Right cardiac atrium (tissue), 5 donors: Measurements from ENCODE around the gene CCDC81. TPM values are rescaled to one million over a fixed set of nuclear protein-coding genes. Genes with fewer than 3 reads are reported as not detected.
"Not testable (repeated sequence)": the region's sequence is repeated elsewhere in the genome, so short reads cannot be mapped to it uniquely, and the experiment has no call there.

Source experiments
- ATAC-seq, 2 donors: fragments of 200-7000 bp; cut with Tn5 transposase; one replicate each; pipeline versions ENCODE4 v1.8.0 to v1.9.1; 2020; ENCODE audit warnings: moderate library complexity in 2 of 2, mild to moderate bottlenecking in 1 of 2
- DNase-seq, 3 donors: peaks; one replicate each; pipeline ENCODE4 v3.0.0-alpha.2; 2020
- H3K27ac ChIP-seq: one replicate; pipeline ENCODE4 v1.5.1; 2013; ENCODE audit warnings: mild to moderate bottlenecking, low read length, control low read depth, moderate library complexity
- H3K27me3 ChIP-seq: one replicate; pipeline ENCODE4 v1.6.1; 2013; ENCODE audit not compliant: control insufficient read depth, insufficient read depth
- H3K4me1 ChIP-seq: one replicate; pipeline ENCODE4 v1.6.1; 2013; ENCODE audit warnings: low read length; ENCODE audit not compliant: control insufficient read depth, insufficient read depth
- H3K4me3 ChIP-seq: one replicate; pipeline ENCODE4 v1.5.1; 2013; ENCODE audit warnings: low read length, control low read depth
- H3K9me3 ChIP-seq: one replicate; pipeline ENCODE4 v1.6.1; 2013; ENCODE audit warnings: low read length; ENCODE audit not compliant: control insufficient read depth
- WGBS: extraction: QIAGEN DNeasy Blood & Tissue Kit; methylation state at CpG from one replicate; pipeline ENCODE4 v1.1.7; 2013; 5-methylcytosine and 5-hydroxymethylcytosine counted together
- intact Hi-C, 4 donors: fragments of 100-400 bp; cut with DNase I; formaldehyde crosslinking; loops; one replicate each; pipeline versions ENCODE4 v1.11.0 to v1.14.0; 2022 to 2023
- polyA plus RNA-seq: library from polyadenylated mRNA; stranded (reverse); fragments of 200-250 nt; gene quantifications from one replicate; pipeline ENCODE4 v1.2.3, GENCODE V29; 2013
- total RNA-seq, 4 donors: library from RNA; stranded (reverse); fragmentation: NEBNext Ultra II Directional; extraction: Animal tissue kit (Norgen Biotek cat#: 25700); gene quantifications; one replicate each; pipeline ENCODE4 v1.2.1, GENCODE V29; 2021
- donor health status: healthy with polysubstance abuse.
- donor health status: DM: no; HTN: yes; CAD: no.
- donor health status: DM: no; HTN: no; CAD: no.
- donor health status: DM: no; HTN: yes; CAD: no; lungs with severe emphysema.
- donor health status: DM: yes; HTN: yes; CAD: no.

CCDC81 gene
- total and polyA plus RNA-seq, 5 donors: 0.29 to 0.70 (median 0.31) TPM

DNA sequence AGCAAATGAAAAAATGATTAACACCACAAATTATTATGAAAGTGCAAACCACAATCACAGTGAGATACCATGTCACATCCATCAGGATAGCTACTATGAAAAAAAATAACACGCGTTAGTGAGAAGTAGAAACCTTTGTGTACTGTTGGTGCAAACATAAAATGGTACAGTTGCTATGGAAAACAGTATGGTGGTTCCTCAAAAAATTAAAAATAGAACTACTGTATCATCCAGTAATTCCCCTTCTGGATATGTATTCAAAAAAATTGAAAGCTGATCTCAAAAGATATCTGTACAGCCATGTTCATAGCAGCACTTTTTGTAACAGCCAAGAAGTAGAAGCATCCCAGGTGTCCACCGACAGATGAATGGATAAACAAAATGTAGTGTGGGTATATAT is 43.4 kb downstream of the CCDC81 start:
- DNase-seq: no peak
- Histone ChIP-seq H3K27ac (no peak overlapping the region), H3K27me3 (no peaks in the 10 kb centered on the region), H3K4me3 (no peak overlapping the region), H3K4me1 (no peaks in the 10 kb centered on the region), H3K9me3 (no peaks in the 10 kb centered on the region)
- no peak for ATAC-seq
- 90% methylated on average over 3 of the region's 3 CpGs for WGBS
- intact Hi-C loops: no loop called here

DNA sequence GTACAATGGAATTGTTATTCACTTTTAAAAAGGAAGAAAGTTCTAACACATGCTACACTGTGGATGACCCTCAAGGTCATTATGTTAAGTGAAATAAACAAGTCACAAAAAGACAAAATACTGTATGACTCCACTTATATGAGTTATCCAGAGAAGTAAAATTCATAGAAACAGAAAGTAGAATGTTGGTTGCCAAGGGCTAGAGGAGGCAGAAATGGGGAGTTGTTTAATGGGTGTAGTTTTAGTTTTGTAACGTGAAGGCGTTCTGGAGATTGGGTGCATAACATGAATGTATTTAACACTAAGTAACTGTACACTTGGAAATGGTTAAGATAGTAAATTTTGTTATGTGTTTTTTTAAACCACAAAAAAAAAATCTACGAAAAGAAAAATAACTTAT is 43.8 kb downstream of the CCDC81 start:
- H3K4me1 ChIP-seq: no peaks in the 10 kb centered on the region
- H3K9me3 ChIP-seq: no peaks in the 10 kb centered on the region
- H3K4me3 ChIP-seq: no peak overlapping the region
- intact Hi-C loops: no loop called here
- ATAC-seq: no peak
- H3K27me3 ChIP-seq: no peaks in the 10 kb centered on the region
- no peak overlapping the region for H3K27ac ChIP-seq
- no peak for DNase-seq
- WGBS: 95% methylated on average over 3 of the region's 3 CpGs

DNA sequence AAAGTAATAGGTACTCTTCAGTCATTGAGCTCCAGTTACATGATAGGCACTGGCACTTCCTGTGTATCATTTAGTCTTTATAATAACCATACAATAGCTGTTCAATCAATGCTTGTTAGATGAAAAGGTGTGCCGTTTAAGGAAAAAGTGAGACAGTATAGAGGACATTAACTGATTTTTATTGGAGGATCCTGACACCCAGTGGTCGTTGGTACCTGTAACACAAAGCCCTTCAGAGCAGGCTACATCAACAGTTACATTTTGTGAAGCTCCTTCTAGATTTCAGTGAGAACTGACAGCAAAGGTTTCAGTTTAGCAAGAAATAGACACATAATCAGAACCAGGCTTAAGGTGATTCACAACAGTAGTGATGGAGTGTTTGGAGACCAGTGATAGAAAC is 44.2 kb downstream of the CCDC81 start:
- H3K27ac ChIP-seq: no peak overlapping the region
- H3K9me3 ChIP-seq: no peaks in the 10 kb centered on the region
- no peaks in the 10 kb centered on the region for H3K4me1 ChIP-seq
- ATAC-seq (no peak), DNase-seq (no peak)
- H3K4me3 ChIP-seq: no peak overlapping the region
- 32% methylated on average over 2 of the region's 2 CpGs for WGBS
- H3K27me3 ChIP-seq: no peaks in the 10 kb centered on the region
- intact Hi-C loops: no loop called here

DNA sequence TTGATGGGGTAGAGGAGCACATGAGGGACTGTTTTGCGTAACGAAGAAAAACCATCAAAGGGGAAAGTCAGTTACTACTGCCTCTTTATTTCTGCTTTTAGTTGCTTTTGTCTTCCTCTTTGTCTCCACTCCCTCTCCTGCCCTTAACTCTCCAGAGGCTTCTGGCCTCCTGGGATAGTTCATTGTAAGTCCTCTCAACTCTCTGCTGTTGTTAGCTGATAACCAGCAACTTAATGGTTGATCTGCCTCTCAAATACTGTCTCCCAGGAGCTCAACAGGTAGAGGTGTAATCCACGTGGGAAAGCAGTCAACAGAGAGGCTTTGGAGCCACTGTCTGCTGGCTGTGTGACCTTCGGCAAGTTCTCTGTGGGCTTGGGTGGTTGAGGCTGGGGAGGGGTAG is 47.3 kb downstream of the CCDC81 start:
- 89% methylated on average over 4 of the region's 4 CpGs for whole genome bisulfite sequencing
- ATAC-seq: no peak
- Histone ChIP-seq H3K4me1 (no peaks in the 10 kb centered on the region), H3K9me3 (no peaks in the 10 kb centered on the region), H3K27ac (no peak overlapping the region), H3K27me3 (no peaks in the 10 kb centered on the region), H3K4me3 (no peak overlapping the region)
- intact Hi-C loops: no loop called here
- DNase-seq: no peak

DNA sequence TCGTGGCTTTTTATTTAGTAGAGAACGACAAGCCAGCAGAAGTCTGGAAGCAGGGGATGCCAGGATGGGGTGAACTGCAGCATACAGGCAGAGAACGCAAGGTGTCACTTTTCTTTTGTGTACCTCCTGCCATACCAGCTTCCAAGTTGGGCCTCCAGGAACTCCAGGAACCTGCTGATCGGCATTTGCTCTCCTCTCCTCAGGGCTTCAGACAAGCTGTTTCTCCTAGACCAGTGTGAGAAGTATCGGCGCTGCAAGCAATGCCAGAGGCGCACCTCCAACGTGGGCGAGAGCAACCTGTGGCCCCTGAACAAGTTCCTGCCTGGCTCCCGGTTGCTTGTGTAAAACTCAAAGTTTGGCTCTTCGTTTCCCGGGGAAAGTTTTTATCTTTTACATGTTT is 47.7 kb downstream of the CCDC81 start:
- 83% methylated on average over 12 of the region's 12 CpGs for WGBS
- Histone ChIP-seq H3K4me1 (no peaks in the 10 kb centered on the region), H3K27ac (no peak overlapping the region), H3K27me3 (no peaks in the 10 kb centered on the region), H3K4me3 (no peak overlapping the region), H3K9me3 (no peaks in the 10 kb centered on the region)
- DNase-seq (no peak), ATAC-seq (no peak)
- intact Hi-C loops: no loop called here

DNA sequence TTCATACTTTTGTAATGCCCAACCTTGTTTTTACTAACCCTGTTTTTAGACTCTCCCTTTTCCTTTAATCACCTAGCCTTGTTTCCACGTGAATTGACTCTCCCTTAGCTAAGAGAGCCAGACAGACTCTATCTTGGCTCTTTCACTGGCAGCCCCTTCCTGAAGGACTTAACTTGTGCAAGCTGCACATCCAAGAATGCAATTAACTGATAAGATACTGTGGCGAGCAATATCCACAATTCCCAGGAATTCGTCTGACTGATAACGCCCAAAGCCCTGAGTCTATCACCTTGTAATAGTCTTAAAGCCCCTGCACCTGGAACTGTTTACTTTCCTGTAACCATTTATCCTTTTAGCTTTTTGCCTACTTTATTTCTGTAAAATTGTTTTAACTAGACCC is 48.8 kb downstream of the CCDC81 start:
- ATAC-seq, H3K27ac ChIP-seq, H3K27me3 ChIP-seq, intact Hi-C loops, H3K4me3 ChIP-seq, H3K9me3 ChIP-seq, DNase-seq, H3K4me1 ChIP-seq: not testable (repeated sequence)
- 18% methylated on average over 4 of the region's 4 CpGs for WGBS

DNA sequence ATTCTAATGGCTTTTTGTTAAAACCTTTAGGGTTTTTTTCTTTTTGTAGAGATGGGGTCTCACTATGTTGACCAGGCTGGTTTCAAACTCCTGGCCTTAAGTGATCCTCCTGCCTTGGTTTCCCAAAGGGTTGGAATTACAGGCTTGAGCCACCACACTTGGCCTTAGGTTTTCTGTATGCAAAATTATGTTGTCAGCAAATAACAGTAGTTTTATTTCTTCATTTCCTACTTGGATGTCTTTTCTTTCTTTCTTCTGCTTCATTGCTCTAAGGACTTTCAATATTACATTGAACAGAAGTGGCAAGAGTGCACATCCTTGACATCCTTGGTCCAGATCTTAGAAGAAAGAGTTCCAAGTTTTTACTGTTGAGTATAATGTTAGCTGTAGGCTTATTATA is 52.8 kb downstream of the CCDC81 start:
- Histone ChIP-seq H3K9me3 (no peaks in the 10 kb centered on the region), H3K27me3 (no peaks in the 10 kb centered on the region), H3K27ac (no peak overlapping the region), H3K4me3 (no peak overlapping the region), H3K4me1 (no peaks in the 10 kb centered on the region)
- no peak for ATAC-seq
- intact Hi-C loops: no loop called here
- DNase-seq: no peak

DNA sequence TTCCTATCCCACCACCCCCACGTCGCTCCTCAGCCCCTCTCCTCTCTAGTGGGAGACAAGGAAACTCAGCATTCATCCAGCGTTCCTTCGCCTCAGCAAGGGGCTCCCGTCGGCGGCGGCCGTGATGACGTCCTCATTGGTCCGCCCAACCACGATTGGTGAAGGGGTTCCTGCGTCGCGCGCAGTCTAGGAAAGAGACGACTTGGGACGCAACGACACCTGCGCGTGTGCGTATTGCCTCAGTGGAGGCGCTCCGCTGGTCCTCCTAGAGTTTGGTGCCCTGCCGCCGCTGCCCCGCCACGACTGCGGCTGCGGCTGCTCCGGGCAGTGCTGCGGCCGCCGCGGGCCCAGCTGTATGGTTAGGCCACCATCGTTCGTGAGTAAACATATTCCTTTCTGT is 56.6 kb downstream of the CCDC81 start:
- H3K4me3 ChIP-seq: no peak overlapping the region
- intact Hi-C loops: no loop called here

DNA sequence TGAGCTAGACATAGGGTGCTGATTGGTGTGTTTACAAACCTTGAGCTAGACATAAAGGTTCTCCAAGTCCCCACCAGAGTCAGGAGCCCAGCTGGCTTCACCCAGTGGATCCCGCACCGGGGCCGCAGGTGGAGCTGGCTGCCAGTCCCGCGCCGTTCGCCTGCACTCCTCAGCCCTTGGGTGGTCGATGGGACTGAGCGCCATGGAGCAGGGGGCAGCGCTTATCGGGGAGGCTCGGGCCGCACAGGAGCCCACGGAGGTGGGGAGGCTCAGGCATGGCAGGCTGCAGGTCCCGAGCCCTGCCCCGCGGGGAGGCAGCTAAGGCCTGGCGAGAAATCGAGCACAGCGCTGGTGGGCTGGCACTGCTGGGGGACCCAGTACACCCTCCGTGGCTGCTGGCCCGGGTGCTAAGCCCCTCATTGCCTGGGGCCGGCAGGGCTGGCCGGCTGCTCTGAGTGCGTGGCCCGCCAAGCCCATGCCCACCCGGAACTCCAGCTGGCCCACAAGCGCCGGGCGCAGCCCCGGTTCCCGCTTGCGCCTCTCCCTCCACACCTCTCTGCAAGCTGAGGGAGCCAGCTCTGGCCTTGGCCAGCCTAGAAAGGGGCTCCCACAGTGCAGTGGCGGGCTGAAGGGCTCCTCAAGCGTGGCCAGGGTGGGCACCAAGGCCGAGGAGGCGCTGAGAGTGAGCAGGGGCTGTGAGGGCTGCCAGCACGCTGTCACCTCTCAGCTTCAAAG is 58.8 kb downstream of the CCDC81 start:
- H3K4me3 ChIP-seq, H3K27me3 ChIP-seq, intact Hi-C loops, H3K4me1 ChIP-seq, H3K9me3 ChIP-seq, ATAC-seq, H3K27ac ChIP-seq: not testable (repeated sequence)
- DNase-seq: peak in 1 of 3 donors; percentile 34
- 97% methylated on average over 38 of the region's 38 CpGs for WGBS

More for the DNA sequence above, 56.6 kb downstream of the CCDC81 start:
- no peak for ATAC-seq
- DNase-seq: peak in 1 of 3 donors; percentile 52
- Histone ChIP-seq H3K9me3 (no peaks in the 10 kb centered on the region), H3K27ac (no peak overlapping the region), H3K4me1 (no peaks in the 10 kb centered on the region), H3K27me3 (no peaks in the 10 kb centered on the region)
- WGBS: 85% methylated on average over 37 of the region's 37 CpGs

DNA sequence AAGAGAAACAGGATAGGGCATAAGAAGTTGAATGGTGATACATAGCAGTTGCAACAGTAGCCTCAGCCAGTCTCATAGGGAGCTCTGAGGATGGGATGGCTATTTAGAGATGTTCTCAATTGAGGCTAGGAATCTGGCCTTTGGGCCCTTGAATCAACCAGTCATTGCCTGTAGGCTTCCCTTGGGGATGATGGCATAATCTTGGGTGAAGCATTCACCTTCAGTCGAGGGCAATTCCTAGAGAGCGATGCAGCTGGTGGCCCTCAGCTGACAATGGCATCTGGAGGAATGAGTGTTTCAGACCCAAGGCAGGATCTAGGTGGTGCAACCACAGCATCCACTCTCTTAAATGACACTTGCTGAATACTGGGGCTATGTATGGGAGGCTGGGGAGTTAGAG is 61.0 kb downstream of the CCDC81 start:
- Histone ChIP-seq H3K4me1 (peaks cover 2% of the 10 kb centered on the region), H3K27me3 (no peaks in the 10 kb centered on the region), H3K9me3 (no peaks in the 10 kb centered on the region), H3K4me3 (no peak overlapping the region), H3K27ac (no peak overlapping the region)
- intact Hi-C loops: no loop called here
- ATAC-seq (no peak), DNase-seq (no peak)
- WGBS: 94% methylated on average over 2 of the region's 2 CpGs

DNA sequence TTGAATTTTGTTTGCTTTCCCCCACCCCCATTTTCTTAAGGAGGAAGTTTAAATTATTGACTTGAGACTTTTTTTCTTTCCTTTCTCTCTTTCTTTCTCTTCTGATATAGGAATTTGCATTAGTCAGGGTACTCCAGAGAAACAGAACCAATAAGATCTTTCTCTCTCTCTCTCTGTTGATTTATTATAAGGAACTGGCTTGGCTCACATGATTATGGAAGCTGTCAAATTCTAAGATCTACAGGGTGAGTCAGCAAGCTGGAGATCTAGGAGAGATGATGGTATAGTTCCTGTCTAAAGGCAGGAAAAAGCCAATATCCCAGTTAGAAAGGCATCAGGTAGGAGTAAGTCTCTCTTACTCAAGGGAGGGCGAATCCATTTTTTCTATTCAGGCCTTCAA is 64.0 kb downstream of the CCDC81 start:
- no peak overlapping the region for H3K27ac ChIP-seq
- intact Hi-C loops: no loop called here
- H3K4me1 ChIP-seq: peaks cover 7% of the 10 kb centered on the region
- WGBS: 98% methylated on average over 1 of the region's 1 CpG
- H3K4me3 ChIP-seq: no peak overlapping the region
- no peaks in the 10 kb centered on the region for H3K27me3 ChIP-seq
- ATAC-seq (no peak), DNase-seq (no peak)
- no peaks in the 10 kb centered on the region for H3K9me3 ChIP-seq

DNA sequence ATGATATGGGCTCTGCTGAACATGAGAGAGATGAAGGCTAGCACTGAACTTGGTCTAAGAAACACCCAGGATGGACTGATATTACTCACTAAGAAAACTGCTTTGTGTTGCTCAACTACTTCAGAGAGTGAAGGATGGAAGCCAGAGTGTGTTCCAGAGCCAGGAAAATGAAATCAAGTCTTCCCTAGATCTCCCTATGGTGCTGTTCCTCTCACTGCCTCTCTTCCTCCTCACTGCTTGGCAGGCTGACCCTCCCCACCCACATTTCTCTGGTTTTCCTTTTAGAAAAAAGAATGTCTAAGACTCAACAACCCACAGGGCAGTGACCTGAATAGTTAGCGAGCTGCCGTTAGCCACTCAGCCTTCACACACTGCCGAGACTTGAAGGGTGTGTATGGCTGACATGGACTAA is 65.6 kb downstream of the CCDC81 start:
- H3K27me3 ChIP-seq: no peaks in the 10 kb centered on the region
- no peak overlapping the region for H3K4me3 ChIP-seq
- peak; percentile 71 to 84 (median 81) for DNase-seq
- 62% methylated on average over 3 of the region's 3 CpGs for WGBS
- H3K27ac ChIP-seq: peak overlapping the region; percentile 14
- H3K4me1 ChIP-seq: peaks cover 7% of the 10 kb centered on the region
- intact Hi-C loops: no loop called here
- H3K9me3 ChIP-seq: no peaks in the 10 kb centered on the region
- peak; percentile 86 to 94 for ATAC-seq
